ENCODE data around the gene C1QB.

Gene C1QB

DNA sequence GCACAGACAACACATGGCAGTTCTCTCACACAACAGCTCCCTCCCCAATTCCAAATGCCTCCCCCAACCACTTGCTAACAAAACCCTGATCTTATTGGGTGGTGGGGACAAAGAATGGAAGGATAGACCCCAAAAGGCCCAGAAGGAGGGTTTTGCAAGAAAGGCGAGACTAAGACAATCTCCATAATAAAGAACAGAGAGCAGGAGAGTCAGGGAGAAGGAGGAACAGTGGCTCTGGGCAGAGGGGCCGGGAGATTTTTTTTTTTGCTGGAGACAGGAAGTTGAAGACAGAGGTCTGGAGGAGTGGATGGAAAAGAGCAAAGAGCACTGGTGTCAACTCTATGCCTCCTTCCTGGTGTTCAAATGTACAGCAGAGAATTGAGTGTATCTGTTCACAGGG lies 23.1 kb upstream of the C1QB start:
- H3K27ac ChIP-seq, result no peak overlapping the region
- H3K4me3 ChIP-seq, result no peak overlapping the region

DNA sequence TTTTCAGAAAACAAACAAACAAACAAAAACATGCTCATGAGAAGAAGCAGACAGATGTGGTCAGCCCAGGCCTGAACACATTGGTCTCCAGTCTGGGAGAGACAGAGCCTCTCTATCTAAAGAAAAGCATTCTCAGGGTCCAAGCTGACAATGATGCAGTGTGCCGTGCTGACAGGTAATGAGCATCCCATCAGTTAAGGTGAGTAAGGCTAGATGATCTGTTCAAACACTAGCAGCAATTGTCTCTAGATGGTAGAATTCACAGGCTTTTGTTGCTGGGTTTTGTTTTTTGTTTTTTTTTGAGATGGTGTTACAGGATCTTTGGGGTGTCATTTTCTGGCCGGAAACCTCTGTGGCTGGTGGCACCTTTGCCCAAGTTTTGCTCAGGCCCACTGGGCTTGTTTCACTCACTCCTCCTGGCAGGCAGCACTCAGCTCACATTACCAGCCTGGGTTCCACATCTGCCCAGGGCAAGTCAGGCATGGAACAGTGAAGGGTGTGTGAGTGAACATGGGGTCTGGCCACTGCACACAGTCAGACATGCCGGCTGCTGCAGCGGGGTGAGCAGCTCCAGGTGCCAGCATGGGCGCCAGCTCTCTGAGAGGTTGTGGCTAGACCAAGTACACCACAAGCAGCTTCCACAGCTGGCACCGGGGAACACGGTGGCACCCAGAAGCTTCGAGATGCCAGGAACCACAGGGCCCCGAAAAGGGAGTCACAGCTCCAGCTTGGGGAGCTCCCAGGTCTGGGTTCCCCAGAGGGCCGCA lies 19.2 kb upstream of the C1QB start:
- Histone ChIP-seq H3K4me3 (no peak overlapping the region), H3K27ac (no peak overlapping the region)

DNA sequence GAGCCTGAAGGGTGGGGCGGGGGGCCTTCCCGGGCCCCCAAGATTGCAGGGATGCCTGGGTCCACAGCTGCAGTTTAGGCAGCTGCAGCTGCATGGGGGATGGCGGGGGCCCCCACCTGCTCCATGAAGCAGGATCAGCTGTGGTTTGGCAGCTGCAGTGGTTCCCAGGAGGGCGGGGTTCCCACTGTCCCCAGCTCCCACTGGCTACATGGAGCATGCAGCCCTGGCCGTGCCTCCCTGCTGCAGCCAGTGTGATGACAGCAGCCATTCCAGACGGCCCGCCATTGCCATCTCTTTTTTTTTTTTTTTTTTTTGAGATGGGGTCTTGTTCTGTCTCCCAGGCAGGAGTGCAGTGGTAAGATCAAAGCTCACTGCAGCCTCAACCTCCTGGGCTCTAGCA lies 17.6 kb upstream of the C1QB start:
- Histone ChIP-seq H3K27ac (no peak overlapping the region), H3K4me3 (no peak overlapping the region)

DNA sequence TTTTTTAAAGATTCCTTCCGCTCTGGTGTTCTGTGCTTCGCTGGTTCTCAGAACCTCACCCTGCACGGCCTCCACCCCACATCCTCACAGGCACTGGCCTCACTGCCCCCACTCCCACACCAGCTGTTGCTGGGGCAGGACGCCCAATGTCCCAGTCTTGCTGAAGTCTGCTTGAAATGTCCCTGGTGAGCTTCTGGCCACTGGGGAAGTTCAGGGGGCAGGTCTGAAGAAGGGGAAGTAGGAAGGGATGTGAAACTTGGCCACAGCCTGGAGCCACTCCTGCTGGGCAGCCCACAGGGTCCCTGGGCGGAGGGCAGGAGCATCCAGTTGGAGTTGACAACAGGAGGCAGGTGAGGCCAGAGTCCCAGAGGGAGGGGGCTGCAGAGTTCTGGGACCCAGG lies 16.7 kb upstream of the C1QB start, which contains the start of gene C1QA:
Gene C1QA (plus strand): TSS at position 276 of the 400 bp plus-strand sequence. CDS start 989 bp downstream, outside the sequence.
- H3K27ac ChIP-seq, result peak within 1 kb of the TSS in 6 of 21 experiments; percentile 21 to 74 (median 58)
- H3K4me3 ChIP-seq, result peak within 1 kb of the TSS in 3 of 7 experiments; percentile 8 to 21 (median 19)

DNA sequence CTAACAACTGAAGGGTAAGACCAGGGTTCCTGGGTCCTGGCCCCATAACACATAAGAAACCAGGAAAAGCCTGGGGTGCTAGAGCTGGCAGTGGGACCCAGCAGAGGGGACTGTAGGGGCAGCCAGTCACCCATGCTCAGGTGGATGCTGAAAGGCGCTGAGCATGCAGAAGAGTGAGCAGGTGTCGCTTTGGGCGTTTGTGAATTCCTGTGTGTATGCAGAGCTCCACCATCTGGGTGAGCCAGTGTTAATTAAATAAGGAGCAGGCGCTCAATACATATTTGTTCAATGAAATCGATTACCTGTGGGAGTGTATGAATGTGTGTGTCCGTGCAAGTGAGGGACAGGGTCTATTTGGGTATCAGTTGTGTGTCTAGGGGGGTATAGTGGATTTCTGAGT lies 16.1 kb upstream of the C1QB start:
- peak overlapping the region in 3 of 7 experiments; percentile 8 to 21 (median 19) for H3K4me3 ChIP-seq
- H3K27ac ChIP-seq, result peak overlapping the region in 5 of 21 experiments; percentile 41 to 74 (median 62)

DNA sequence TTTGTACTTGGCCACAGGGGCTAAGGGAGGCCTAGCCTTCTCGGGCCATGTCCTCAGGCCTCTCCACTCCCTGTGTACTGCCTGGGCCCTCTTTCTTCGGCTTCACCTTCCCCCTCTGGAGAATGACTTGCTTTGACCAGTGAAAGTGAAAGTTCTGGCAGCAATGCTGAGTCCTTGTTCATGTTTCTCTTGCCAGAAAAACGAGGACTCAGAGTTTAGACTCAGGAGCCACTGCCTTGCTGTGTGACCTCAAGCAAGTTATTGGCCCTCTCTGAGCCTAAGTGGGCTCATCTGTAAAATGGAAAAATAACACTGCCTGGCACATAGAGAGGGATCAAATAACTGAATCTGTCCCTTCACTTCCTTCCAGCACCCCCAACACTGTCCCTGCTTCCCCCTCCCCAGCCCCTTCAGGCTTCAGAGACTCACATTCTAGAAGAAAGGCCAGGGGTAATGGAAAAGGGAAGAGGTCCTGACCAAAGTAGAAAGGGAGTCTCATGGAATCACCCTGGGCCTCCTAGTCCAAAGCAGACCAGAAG lies 15.1 kb upstream of the C1QB start:
- peak overlapping the region in 3 of 21 experiments; percentile 55 to 74 (median 70) for H3K27ac ChIP-seq

DNA sequence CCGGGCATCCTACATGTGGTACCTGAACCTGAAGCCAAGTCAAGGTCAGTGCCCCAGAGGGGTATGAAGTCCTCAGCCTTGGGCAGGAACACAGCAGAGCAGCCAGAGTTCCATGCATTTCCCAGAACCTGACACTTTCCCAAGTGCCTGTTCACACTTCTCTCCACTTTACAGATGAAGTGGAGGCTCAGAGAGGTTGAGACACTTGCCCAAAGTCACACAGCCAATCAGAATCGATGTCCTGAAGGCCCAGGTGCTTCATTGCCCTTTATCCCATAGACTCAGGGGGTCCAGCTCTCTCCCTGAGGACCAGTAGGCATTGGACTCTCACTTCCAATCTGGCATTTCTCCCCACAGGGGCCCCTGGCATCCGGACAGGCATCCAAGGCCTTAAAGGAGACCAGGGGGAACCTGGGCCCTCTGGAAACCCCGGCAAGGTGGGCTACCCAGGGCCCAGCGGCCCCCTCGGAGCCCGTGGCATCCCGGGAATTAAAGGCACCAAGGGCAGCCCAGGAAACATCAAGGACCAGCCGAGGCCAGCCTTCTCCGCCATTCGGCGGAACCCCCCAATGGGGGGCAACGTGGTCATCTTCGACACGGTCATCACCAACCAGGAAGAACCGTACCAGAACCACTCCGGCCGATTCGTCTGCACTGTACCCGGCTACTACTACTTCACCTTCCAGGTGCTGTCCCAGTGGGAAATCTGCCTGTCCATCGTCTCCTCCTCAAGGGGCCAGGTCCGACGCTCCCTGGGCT lies 14.4 kb upstream of the C1QB start:
- no peak overlapping the region for H3K27ac ChIP-seq
- peak overlapping the region in 1 of 7 experiments; percentile 1 for H3K4me3 ChIP-seq

More for the DNA sequence above, 15.1 kb upstream of the C1QB start:
- H3K4me3 ChIP-seq, result peak overlapping the region in 2 of 7 experiments; percentile 1 to 19

DNA sequence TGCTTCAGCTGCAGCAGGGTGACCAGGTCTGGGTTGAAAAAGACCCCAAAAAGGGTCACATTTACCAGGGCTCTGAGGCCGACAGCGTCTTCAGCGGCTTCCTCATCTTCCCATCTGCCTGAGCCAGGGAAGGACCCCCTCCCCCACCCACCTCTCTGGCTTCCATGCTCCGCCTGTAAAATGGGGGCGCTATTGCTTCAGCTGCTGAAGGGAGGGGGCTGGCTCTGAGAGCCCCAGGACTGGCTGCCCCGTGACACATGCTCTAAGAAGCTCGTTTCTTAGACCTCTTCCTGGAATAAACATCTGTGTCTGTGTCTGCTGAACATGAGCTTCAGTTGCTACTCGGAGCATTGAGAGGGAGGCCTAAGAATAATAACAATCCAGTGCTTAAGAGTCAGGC lies 13.8 kb upstream of the C1QB start:
- Histone ChIP-seq H3K4me3 (no peak overlapping the region), H3K27ac (no peak overlapping the region)

DNA sequence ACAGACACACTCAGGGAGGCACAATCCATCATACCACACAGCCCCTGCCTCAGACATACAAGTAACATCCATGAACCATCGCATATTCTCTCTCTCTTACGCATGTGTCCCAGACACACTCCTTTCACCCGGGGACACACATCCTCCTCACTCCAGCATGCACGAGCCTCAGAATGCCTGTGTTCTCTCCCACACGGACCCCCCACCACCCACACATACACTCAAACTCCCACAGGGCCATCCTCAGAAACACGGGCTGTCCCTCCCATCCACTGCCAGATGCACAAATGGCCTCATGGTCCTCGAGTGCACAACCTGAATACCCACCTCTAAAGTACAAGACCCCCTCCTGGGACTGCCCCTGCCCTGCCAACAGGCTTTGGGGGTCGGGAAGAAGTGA lies 11.8 kb upstream of the C1QB start:
- Histone ChIP-seq H3K27ac (no peak overlapping the region), H3K4me3 (no peak overlapping the region)

DNA sequence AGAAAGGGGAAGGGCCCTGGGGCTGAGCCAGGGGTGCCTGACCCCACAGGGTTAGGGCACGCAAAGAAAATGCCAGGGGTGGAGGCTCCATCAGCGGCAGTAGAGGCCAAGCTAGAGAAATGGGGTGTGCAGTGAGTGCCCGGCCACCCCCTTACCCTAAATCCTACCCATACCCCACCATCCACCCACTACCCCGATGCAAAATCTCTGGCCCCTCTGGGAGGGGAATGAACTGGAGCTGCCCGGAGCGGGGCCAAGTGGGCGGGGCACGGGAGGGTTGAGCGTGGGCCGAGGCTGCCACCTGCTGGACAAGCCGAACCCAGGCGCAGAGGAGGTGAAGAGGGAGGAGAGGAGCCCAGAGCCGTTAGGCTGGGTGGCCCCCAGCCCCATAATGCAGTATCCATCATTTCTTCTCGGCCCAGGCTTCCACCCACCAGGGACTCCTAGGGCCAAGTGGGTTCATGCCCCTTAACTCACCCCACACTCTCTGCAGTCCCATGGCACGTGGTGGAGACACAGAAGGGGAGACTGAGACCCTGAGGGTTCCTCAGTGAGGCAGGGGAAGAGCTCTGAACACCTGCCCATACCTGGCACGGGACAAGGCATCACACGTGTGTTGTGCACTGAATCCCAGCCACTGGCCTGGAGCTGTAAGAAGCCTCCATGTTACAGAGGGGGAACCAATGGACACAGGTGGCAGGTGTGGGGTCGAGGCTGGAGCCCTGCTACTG lies 11.0 kb upstream of the C1QB start:
- Histone ChIP-seq H3K4me3 (no peak overlapping the region), H3K27ac (no peak overlapping the region)

DNA sequence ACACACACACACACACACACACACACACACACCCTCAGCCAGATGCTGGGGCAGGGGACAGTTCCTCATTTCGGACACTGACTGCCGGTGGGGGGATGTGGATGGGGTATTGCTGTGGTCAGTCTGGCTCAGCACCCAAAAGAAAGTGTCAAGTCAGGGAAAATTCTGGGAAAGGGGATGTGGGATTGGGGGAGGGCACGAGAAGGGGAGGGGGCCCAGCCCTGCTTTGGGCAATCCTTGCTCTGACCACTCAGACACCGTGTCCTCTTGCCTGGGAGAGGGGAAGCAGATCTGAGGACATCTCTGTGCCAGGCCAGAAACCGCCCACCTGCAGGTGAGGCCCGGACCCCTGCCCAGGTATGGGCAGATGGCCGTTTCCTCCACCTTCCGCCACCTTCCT lies 9.7 kb upstream of the C1QB start, which contains the start of gene C1QC:
Gene C1QC (plus strand): TSS at position 253 of the 400 bp plus-strand sequence. CDS start 391 bp downstream, outside the sequence.
- peak within 1 kb of the TSS in 4 of 7 experiments; percentile 12 to 22 (median 16) for H3K4me3 ChIP-seq
- H3K27ac ChIP-seq, result peak within 1 kb of the TSS in 10 of 21 experiments; percentile 23 to 82 (median 50)

DNA sequence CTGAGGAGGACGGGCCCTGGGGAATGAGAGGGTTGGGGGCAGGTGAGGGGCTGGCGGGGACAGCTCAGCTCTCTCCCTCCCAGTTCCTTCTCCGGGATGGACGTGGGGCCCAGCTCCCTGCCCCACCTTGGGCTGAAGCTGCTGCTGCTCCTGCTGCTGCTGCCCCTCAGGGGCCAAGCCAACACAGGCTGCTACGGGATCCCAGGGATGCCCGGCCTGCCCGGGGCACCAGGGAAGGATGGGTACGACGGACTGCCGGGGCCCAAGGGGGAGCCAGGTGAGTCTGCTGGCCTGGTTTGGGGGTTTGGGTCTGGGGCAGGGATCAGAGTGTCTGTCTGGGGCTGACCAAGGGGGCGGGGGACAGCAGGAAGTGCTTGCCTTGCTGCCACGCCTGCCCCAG lies 9.1 kb upstream of the C1QB start:
- peak overlapping the region in 4 of 7 experiments; percentile 12 to 22 (median 16) for H3K4me3 ChIP-seq
- peak overlapping the region in 10 of 21 experiments; percentile 23 to 82 (median 50) for H3K27ac ChIP-seq

DNA sequence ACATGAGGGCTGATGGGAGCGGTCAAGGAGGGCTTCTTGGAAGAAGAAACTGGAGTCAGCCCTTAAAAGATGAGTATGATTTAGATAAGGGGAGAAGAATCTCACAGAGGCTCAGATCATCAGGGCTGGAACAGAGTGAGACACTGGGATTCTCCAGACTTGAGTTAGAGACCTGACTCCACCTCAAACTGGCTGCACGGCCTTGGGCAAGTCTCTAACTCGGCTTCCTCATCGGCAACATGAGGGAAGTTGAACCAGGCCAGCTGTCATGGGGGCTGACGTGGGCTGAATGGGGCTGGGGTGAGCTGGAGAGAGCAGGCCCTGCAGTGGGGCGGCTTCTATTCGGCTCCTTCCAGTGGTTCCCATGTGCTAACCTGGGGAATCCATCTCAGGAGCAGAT lies 7.1 kb upstream of the C1QB start:
- Histone ChIP-seq H3K4me3 (no peak overlapping the region), H3K27ac (peak overlapping the region in 4 of 21 experiments; percentile 3 to 82 (median 23))

DNA sequence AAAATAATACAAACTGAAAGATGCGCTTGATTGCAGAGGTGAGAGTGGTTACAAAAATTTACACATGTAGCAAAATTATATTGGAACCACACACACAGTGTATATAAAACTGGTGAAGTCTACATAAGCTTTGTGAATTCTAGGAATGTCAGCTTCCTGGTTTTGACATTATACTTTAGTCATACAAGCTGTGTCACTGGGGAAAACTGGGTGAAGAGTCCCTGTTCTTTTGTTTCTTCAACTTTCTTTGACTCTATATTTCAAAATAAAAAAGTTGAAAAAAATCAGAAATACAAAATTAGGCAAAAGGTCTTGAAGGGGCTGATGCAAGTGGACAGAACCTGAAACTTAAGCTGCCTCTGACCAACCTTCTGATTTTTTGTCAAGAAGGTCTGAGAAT lies 6.7 kb upstream of the C1QB start:
- H3K4me3 ChIP-seq, result no peak overlapping the region

DNA sequence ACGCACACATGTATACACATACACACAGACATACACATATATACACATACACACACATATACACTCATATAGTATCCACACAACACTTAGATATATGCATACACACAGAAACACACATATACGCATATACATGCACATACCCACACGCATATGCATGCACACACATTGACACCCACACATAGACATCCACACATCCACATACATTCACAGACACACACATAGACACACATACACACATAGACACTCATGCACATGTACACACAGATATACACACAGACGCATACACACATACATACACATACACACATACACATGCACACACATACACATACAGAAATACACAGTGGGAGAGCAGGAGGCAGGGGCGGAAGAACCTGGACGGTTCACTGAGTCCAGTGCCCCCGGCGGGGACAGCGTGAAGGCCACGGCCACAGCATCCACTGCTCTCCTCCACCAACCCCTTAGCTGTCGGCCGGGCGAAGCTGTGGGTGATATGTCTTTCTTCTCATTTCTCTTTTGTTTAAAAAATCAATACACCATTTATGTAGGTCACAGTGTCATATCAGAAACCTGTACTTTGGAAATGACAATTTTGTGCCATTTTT lies 2.8 kb upstream of the C1QB start:
- Histone ChIP-seq H3K27ac (peak overlapping the region in 1 of 21 experiments; percentile 75), H3K4me3 (no peak overlapping the region)

More for the DNA sequence above, 6.7 kb upstream of the C1QB start:
- H3K27ac ChIP-seq, result peak overlapping the region in 2 of 21 experiments; percentile 3 to 82

DNA sequence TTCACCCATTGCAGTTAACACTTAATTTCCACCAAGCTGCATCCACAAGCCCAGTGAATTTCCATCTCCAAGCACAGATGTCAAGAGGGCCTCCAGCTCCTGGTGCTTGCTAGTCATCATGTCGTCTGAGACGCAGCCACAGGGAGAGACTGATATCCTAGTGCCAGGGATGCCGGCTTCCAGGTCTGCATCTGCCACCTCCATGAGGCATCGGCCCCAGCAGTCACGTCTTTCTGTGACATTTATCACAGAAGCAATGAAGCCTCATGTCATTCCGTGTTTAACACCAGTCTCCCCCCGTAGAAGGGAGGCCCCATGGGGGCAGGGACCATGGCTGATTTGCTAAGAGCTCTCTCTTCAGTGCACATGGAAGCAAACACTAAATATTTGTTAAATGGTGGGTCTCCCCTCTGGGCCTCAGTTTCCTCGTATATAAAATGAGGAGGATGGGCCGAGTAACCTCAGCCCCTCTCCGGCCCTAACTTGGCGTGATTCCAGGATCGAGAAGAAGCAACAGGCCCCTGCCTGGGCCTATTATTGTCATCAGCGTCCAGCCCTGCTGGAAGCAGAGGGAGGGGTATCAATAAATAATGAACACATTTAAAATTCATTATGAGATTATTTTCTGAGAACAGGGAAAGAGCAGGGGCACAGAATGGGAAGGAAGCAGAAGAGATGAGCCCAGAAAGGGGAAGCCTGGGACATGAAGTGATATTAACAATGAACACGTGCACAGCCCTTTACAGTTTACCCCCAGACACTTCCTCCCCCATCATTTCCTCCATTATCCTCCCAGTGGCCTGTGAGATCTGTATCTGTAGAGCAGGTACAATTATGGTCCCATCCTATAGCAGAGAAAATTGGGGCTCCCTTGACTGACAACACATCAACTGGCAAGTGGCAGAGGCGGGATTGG lies 837 bp upstream of the C1QB start:
- Histone ChIP-seq H3K4me3 (no peak overlapping the region), H3K27ac (peak overlapping the region in 6 of 21 experiments; percentile 9 to 75 (median 38))

DNA sequence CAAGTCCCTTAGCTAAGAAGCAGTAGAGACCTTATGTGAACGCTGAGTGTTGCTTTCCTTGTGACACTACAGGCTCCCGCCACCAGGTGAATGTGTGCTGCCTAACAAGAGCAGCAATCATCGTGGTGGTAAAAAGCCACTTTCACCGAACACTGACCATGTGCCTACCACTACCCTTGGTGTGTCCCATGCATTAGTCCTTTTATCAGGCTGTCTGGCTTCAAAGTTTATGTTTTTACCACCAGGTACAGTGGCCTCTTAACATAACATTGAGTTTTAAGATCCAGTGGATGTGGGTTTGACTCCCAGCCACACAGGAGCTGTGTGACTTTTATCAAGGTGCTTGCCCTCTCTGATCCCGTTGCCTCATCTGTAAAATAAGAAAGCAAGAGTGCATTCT lies 1.7 kb downstream of the C1QB start:
- peak overlapping the region in 1 of 7 experiments; percentile 2 for H3K4me3 ChIP-seq
- peak overlapping the region in 1 of 21 experiments; percentile 84 for H3K27ac ChIP-seq
